Measurements from ENCODE around the gene ATP10D. TPM values are rescaled to one million over a fixed set of nuclear protein-coding genes. Genes with fewer than 3 reads are reported as not detected.

ATP10D gene
- total RNA-seq, 1 donor from 2014 or later, result 25.3 TPM

GRCh38 chr4:47531241-47531953, 46.3 kb downstream of the ATP10D start:
- Histone ChIP-seq H3K4me3 (no peak overlapping the region), H3K9me3 (no peaks in the 10 kb centered on the region), H3K27me3 (no peaks in the 10 kb centered on the region), H3K27ac (peak overlapping the region; percentile 13), H3K4me1 (peaks cover 28% of the 10 kb centered on the region), H3K36me3 (peaks cover 0 to 19% of the 10 kb centered on the region in 2 donors)
- DNase-seq (ENCODE audit: extremely low spot score in 2 of 2), result no peak
- no peak for TF ChIP-seq POLR2AphosphoS5 (IDR thresholded peaks at IDR 0.05; ENCODE audit: insufficient read depth in 1 of 2, low read depth in 1 of 2)
- no peak for TF ChIP-seq POLR2A (IDR thresholded peaks at IDR 0.05)
- TF ChIP-seq CTCF (IDR thresholded peaks at IDR 0.05), result no peak
- intact Hi-C loops (cut with DNase I), result no loop called here

- Histone ChIP-seq H3K36me3 (peaks cover 0 to 19% of the 10 kb centered on the region in 2 donors), H3K4me3 (no peak overlapping the region), H3K4me1 (peaks cover 28% of the 10 kb centered on the region), H3K27ac (peak overlapping the region; percentile 13), H3K27me3 (no peaks in the 10 kb centered on the region), H3K9me3 (no peaks in the 10 kb centered on the region)
- DNase-seq (ENCODE audit: extremely low spot score in 2 of 2), result no peak
- intact Hi-C loops (cut with DNase I), result no loop called here
- TF ChIP-seq POLR2A (IDR thresholded peaks at IDR 0.05) (no peak), CTCF (IDR thresholded peaks at IDR 0.05) (no peak), POLR2AphosphoS5 (IDR thresholded peaks at IDR 0.05; ENCODE audit: insufficient read depth in 1 of 2, low read depth in 1 of 2) (no peak)
Measured at GRCh38 chr4:47531954-47532321, 46.9 kb downstream of the ATP10D start.

- H3K9me3 ChIP-seq, result no peaks in the 10 kb centered on the region
- intact Hi-C loops (cut with DNase I), result no loop called here
- H3K27ac ChIP-seq, result no peak overlapping the region
- no peak overlapping the region for H3K4me3 ChIP-seq
- peaks cover 28% of the 10 kb centered on the region for H3K4me1 ChIP-seq
- no peaks in the 10 kb centered on the region for H3K27me3 ChIP-seq
- DNase-seq (ENCODE audit: extremely low spot score in 2 of 2), result no peak
- TF ChIP-seq POLR2AphosphoS5 (IDR thresholded peaks at IDR 0.05; ENCODE audit: insufficient read depth in 1 of 2, low read depth in 1 of 2) (no peak), POLR2A (IDR thresholded peaks at IDR 0.05) (no peak), CTCF (IDR thresholded peaks at IDR 0.05) (no peak)
- H3K36me3 ChIP-seq, result peaks cover 0 to 20% of the 10 kb centered on the region in 2 donors
Measured at GRCh38 chr4:47532658-47533057, 47.6 kb downstream of the ATP10D start.

- Histone ChIP-seq H3K4me3 (no peak overlapping the region), H3K4me1 (peaks cover 28% of the 10 kb centered on the region), H3K27me3 (no peaks in the 10 kb centered on the region), H3K36me3 (peaks cover 0 to 19% of the 10 kb centered on the region in 2 donors), H3K9me3 (no peaks in the 10 kb centered on the region), H3K27ac (no peak overlapping the region)
- no peak for TF ChIP-seq POLR2AphosphoS5 (IDR thresholded peaks at IDR 0.05; ENCODE audit: insufficient read depth in 1 of 2, low read depth in 1 of 2)
- no peak for TF ChIP-seq POLR2A (IDR thresholded peaks at IDR 0.05)
- TF ChIP-seq CTCF (IDR thresholded peaks at IDR 0.05), result no peak
- DNase-seq (ENCODE audit: extremely low spot score in 2 of 2), result no peak
- intact Hi-C loops (cut with DNase I), result no loop called here
Measured at GRCh38 chr4:47533689-47534347, 48.7 kb downstream of the ATP10D start.

GRCh38 chr4:47534772-47535171, 49.7 kb downstream of the ATP10D start:
- intact Hi-C loops (cut with DNase I), result no loop called here
- H3K27ac ChIP-seq, result no peak overlapping the region
- no peak for DNase-seq (ENCODE audit: extremely low spot score in 2 of 2)
- H3K4me1 ChIP-seq, result peaks cover 28% of the 10 kb centered on the region
- H3K4me3 ChIP-seq, result no peak overlapping the region
- H3K9me3 ChIP-seq, result no peaks in the 10 kb centered on the region
- peaks cover 0 to 11% of the 10 kb centered on the region in 2 donors for H3K36me3 ChIP-seq
- no peaks in the 10 kb centered on the region for H3K27me3 ChIP-seq
- TF ChIP-seq POLR2A (IDR thresholded peaks at IDR 0.05) (no peak), POLR2AphosphoS5 (IDR thresholded peaks at IDR 0.05; ENCODE audit: insufficient read depth in 1 of 2, low read depth in 1 of 2) (no peak), CTCF (IDR thresholded peaks at IDR 0.05) (no peak)
